C4-2B (cell line): Measurements from ENCODE around the gene GARS1.

Source experiments
- ZFX ChIP-seq: fragments of 450-650 bp; IDR thresholded peaks from 2 replicates; pipeline ENCODE4 v1.6.1; 2017
- TF ChIP-seq, protein P1 (sequence below): fragments of 450-650 bp; conservative IDR thresholded peaks from 2 replicates; pipeline ENCODE4 v1.5.1; 2017; ENCODE audit warnings: mild to moderate bottlenecking

DNA sequence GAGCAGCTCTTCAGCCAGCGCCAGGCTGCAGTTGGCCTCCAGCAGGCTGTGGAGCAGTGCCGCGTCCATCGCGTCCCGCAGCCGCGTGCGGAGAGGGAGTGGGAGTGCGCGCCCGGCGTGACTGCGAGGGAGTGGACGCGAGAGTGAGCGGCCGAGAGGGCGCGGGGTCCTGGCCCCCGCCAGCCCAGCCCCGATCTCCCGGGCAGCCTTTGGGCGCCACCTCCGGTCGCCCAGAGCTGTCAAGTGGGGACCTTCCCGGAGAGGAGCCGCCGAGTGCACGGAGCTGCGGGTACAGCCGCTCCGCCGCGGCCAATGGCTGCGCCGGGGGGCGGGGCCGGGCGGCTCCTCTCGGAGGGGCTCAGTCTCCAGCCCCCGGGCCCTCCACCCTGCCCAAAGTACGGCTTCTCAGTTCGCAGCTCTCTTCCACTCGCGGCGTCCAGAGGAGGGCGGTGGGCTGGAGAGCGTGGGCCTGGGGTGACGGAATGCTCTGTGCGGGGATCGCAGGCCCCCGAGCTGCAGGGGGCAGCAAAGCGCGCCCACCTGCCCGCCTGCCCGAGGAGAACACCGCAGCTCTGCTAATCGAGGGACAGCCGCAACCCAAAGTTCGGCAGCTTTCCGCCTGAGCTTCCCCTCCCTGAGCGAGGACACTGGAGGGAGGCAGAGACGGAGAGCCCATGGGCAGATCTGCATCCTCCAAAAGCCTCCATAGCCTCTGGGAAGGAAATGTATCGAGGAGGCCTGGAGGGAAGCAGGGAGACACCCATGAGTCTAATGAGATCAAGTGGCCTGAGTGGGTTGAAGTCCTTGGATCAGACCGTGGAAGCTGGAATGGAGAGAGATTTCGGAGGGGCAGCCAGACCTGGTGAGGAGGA lies 87.8 kb downstream of the GARS1 start, which contains the start of gene CRHR2:
- TF ChIP-seq, protein P1, sequence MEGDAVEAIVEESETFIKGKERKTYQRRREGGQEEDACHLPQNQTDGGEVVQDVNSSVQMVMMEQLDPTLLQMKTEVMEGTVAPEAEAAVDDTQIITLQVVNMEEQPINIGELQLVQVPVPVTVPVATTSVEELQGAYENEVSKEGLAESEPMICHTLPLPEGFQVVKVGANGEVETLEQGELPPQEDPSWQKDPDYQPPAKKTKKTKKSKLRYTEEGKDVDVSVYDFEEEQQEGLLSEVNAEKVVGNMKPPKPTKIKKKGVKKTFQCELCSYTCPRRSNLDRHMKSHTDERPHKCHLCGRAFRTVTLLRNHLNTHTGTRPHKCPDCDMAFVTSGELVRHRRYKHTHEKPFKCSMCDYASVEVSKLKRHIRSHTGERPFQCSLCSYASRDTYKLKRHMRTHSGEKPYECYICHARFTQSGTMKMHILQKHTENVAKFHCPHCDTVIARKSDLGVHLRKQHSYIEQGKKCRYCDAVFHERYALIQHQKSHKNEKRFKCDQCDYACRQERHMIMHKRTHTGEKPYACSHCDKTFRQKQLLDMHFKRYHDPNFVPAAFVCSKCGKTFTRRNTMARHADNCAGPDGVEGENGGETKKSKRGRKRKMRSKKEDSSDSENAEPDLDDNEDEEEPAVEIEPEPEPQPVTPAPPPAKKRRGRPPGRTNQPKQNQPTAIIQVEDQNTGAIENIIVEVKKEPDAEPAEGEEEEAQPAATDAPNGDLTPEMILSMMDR: no peak
- no peak for TF ChIP-seq ZFX
